ENCODE measurements around the gene DNMT3A.

- TF ChIP-seq CTCF (conservative IDR thresholded peaks at IDR 0.05), result no peak
- no peak for TF ChIP-seq ZFX (IDR thresholded peaks at IDR 0.05)
Observed at GRCh38 chr2:25308599-25308998, 33.1 kb downstream of the DNMT3A start.

Data from C4-2B (cell line).